ENCODE data around the gene KCNH5. TPM values are rescaled to one million over a fixed set of nuclear protein-coding genes. Genes with fewer than 3 reads are reported as not detected.
A peak's percentile ranks its signal among the peaks of the same experiment; 100 is the strongest.

The KCNH5 gene
- polyA plus RNA-seq, 10 donors: 0.03 to 0.13 (median 0.05) TPM; not detected in 1

DNA sequence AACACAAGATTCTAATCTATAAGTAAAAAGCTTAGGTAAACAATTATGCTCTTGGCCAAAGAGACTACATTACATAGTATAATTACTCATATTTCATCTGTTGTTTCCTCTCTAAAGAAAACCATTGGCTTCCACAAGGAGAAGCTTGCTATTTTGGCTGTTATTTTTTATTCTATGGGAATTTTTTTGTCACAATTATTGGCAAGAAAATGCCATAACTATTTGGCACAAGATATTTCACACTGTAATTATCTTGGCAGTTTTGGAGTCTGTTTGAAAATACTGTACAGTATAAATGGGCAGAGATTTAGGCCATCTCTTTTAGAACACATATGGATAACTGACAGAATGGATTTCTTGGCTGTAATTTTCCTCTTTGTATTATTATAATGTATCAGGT, 51.2 kb downstream of the KCNH5 start:
- no peak for DNase-seq

DNA sequence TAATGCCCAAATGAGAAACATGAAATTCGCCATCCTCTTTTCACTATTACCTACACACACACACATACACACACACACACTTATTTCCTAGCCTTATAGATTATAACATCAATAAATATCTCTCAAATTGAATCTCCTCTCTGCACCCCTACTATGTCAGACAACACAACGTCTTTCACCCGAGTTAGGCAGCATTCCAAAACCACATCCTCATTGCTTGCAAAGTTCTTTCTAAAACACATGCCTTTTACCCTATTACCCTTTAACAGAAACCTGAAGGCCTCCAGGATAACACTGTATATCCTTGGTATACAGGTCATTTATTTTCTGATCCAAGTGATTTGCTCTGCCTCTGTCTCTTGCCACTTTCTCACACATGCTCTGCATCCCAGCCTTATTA, 56.3 kb downstream of the KCNH5 start:
- DNase-seq: peak in 1 of 3 donors; percentile 2

DNA sequence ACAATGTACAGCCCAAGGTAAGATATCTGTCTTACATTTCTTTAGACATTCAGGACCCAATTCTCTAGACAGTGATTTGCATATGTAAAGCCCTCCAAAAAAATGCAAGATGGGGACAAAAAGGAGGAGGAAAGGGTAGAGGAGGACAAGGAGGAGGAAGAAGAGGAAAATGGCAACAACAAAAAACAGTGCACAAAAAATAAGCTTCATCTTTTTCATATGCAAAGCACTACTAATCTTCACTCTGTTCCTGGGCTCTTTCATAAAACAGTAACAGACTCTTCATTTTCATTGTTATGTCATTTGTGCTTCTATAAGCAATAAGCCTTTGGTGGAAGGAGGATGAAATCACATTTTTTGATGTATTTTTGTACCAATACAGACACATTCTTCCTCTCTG, 61.4 kb downstream of the KCNH5 start:
- no peak for DNase-seq

DNA sequence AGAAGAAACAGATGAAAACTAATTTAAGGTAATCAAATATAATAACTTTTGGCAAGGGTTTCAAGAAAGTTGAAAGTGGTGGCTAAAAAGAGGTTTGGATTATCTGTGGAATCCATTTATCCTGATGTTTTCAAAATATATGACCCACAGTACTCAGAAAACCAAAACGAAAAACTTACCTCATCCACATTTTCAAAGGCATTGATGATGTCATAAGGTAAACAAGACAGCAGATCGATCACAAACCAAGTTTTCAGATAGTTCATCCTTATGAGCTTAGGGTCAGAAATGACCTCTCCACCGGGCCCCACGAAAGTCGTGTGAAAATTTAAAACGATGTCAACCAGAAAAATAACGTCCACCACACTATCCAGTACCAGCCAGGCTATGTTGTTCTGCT, 64.6 kb downstream of the KCNH5 start:
- DNase-seq: no peak

DNA sequence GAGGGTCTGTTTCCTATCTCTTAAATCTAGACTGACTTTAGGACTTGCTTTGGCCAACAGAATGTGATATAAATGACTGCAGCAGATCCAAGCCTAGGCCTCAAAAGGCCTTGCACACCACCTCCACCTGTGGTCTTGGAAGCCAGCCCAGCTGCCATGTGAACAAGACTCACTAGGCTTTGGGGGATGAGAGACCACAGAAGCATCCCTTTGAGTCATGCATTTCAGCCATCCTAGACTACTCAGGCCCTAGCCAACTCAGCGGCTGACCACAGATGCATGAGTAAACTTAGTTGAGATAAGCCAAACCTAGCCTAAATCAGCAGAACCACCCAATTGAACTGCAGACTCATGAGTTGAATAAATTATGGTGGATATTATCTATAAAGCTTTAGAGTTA, 87.7 kb downstream of the KCNH5 start:
- peak in 1 of 3 donors; percentile 86 for DNase-seq

DNA sequence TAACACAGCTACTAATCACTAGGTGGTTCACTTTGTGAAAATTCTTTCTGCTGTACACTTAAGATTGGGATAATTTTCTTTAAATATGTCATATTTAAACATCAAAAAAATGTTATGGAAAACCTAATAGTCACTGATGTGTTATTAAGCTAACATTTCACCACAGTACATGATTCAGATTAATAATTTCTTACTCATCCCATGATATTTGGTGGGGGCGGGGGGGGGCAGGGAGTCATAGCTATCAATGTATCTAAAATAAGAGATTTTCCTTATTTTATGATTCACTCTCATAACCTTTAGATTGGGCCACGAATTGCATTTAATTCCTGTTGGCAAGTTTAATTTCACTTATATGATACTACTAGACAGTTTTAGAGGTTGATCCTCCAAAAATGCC, 88.8 kb downstream of the KCNH5 start:
- peak in 1 of 3 donors; percentile 10 for DNase-seq

DNA sequence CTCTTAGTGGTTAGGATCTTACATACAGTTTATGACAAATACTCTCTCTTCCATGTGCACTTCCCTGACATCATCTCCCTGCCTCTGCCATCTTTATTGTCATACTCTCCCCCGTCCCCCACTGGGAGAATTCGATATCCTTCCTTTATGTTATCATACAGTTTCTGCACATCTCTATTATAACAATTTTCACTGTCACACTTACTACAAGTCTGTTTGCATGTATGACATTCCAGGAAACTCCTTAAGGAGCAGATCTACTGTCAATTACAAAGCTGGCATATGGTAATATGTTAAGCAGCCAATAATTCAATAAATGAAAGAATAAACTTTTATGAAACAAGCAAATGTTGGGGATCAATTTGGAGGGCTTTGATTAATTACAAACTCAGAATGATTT, 91.1 kb downstream of the KCNH5 start:
- no peak for DNase-seq

- peak; percentile 14 to 38 (median 15) for DNase-seq
These were observed 93.0 kb downstream of the KCNH5 start for GRCh38 chr14:62952226-62952625.

DNA sequence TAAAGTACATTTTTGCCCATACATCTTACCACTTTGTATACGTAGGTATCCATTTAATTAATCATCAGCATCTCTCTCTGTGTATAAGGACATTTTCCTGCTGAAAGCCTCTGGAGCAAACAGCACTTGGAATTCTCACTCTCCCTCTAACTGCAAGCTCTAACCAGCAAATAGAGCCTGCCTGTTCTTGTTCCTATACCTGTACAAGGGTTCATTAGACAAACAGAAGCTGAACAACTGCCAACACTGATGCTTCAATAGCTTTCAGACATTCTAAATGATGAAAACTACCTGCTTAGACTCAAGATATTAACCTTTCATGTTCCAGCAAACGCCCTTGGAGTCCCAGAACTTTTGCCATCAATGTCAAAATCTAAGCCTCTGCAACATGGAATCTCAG, 98.0 kb downstream of the KCNH5 start:
- no peak for DNase-seq

DNA sequence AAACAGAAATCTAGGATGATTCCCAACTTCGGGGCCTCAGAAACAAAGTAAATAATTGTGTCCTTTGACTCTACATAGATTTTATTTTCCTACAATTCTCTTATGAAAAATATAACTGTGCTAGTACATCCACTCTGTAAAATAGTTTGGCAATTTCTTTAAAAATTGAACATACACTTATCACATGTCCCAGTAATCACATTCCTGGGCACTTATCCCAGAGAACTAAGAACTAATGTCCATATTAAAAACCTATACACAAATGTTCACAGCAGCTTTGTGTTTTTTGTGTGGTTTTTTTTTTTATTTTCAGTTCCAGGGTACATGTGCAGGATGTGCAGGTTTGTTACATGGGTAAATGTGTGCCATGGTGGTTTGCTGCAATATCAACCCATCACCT, 99.0 kb downstream of the KCNH5 start:
- peak; percentile 5 to 51 (median 15) for DNase-seq

DNA sequence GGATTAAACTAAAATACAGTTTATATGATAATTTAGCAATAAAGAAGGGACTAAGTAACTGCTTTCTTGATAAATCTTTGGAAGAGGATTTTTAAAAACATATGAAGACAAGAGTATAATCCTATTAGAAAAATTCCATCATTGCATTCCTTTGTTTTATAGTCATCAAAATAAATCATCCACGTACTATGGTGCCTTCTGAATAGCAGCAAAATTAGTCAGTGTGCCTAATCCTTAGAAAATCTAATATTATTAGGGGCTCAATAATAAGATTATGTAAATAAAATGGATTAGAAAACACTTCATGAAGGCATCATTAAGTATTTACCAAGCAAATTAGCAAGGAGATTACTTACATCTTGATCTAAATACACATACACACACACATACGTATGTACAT, 102.1 kb downstream of the KCNH5 start:
- no peak for DNase-seq

DNA sequence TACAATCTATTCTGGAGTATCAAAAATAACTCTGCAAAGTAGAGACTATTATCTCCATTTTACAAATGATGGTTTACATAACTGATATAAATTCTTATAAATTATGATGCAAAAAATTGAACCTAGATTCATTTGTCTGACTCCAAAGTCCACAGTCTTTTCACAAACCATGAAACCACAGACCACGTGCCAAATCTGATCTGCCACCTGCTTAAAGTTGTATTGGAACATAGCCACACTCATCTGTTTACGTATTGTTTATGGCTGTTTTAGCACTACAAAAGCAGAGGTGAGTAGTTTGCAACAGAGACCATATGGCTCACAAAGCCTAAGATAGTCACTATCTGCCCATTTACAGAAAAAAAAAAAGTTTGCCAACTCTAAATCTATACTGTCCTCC, 105.3 kb downstream of the KCNH5 start:
- no peak for DNase-seq

- no peak for DNase-seq
These were observed 106.5 kb downstream of the KCNH5 start for GRCh38 chr14:62938778-62939177.

GRCh38 chr14:62934439-62934838, 110.8 kb downstream of the KCNH5 start:
- no peak for DNase-seq

GRCh38 chr14:62921466-62921865, 123.8 kb downstream of the KCNH5 start:
- DNase-seq: no peak

DNA sequence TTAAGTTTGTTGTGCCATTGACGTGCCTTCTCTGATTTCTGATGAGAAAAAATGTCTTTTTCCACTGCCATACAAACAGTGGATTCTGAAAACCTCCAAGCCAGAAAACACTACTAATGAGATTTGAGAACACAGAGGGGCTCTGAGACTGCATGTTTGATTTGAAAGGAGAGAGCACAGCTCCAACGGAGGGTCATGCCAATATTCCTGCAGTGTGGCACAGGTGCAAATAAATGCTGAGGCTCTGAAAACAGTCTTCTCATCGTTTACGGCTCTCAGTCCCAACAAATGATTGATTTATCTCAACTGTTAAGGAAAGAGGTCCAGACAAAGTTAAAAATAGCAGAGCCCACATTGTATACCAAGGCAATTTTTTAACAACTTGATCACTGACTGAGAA, 128.7 kb downstream of the KCNH5 start:
- DNase-seq: peak in 1 of 3 donors; percentile 2

DNA sequence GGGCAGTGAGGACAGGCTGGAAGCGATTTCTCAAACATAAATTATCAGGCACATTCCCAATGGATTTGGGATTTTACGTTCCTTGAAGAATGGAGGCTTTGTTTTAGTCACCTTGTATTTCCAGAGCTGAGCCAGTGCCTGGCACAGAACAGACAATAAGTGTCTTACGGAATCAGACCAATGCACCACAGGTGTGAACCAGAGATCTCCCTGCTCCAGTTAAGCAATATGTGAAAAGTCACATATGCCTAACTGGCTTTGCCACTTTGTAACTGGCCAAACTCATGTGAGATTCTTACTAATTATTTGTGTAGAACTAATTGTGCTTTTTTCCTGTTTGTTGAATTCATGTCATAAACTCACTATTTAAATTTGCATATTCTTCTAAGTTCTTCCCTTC, 130.4 kb downstream of the KCNH5 start:
- DNase-seq: no peak

DNA sequence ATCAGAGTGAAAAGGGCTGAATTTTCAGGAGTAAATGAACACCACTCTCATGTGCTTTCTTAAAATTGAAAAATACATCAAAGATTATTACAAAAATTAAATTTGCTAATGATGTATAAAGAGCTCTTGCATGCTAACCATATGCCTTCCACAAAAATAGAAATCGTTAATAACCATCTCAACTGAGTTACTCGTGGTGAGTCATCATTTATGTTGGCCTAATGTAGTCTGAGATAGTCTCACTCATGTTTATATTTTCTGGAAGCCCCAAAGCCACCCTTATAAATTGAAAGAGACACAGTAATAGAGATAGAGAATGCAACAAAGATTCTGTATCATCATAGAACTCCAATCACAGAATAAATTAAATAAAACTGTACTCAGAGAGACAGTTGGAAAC, 131.2 kb downstream of the KCNH5 start:
- DNase-seq: no peak

DNA sequence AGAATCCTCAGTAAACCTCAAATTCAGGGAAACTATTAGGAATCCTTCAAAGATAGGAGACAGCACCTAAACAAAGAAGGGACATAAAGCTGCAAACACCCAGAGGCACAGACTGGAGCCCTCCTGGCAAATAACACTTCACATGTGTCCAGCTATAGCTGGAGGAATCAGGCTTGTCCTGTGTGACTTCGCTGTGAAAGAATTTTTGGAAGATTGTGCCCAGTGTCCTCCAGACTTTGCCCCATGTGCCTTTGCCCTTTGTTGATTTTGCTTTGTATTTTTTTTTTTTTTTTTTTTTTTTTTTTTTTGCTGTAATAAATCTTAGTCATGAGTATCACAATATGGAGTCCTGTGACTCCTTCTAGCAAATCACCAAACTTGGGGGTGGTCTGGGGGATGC, 136.8 kb downstream of the KCNH5 start:
- no peak for DNase-seq

DNA sequence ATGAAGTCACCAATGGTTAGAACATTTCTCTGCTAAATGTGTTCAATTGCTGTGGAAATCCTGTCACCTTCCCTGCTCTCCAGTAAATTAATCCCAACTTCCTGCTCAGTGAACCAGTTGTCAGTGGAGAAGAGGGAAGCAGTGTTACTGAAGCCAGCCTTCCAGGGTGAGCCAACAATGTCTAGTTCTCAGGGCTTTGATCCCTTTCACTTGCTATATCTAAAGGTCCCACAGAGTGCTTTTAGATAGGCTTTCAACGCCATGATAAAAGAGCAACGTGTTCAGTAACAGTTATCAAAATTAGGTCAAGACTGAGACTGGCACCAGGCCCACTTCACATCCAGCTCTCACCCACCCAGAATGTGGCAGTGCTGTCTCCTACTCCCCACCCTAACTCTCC, 139.7 kb downstream of the KCNH5 start:
- no peak for DNase-seq

GRCh38 chr14:62897771-62898170, 147.5 kb downstream of the KCNH5 start:
- no peak for DNase-seq

- DNase-seq: peak in 1 of 3 donors; percentile 10
These were observed 148.3 kb downstream of the KCNH5 start for GRCh38 chr14:62896932-62897456.

- DNase-seq: no peak
These were observed 150.5 kb downstream of the KCNH5 start for GRCh38 chr14:62894736-62895135.

DNA sequence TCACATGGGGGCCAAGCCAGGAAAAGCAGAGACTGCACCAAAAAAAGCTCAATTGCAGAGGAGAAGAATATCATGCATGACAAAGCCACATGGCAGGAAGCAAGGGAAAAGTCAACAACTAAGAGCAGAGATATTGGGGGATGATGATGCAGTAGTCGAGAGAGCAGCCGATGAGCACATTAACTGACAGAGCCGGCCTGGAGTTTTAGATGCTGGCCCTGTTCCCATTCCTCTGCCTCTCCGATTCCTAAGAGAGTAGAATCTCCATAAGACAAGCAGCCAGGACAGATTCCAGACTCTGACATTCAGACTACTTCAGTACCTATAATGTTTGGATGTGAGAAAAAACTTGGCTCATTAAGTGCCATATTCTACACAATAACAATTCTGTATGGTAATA, 155.9 kb downstream of the KCNH5 start:
- peak in 1 of 3 donors; percentile 3 for DNase-seq

GRCh38 chr14:62886461-62886860, 158.8 kb downstream of the KCNH5 start:
- DNase-seq: no peak

Measured in muscle of back (tissue), 11 donors.